HEK293T (cell line): Measurements from ENCODE around the gene CALR3.

ENCODE experiments used
- CTCF ChIA-PET: fragments of 350-600 bp; formaldehyde crosslinking; extraction: SDS; loops from one replicate; lab custom pipeline; 2021; ENCODE audit warnings: antibody characterized with exemption, inconsistent platforms; lab: Yijun Ruan, JAX
- POLR2A ChIA-PET: fragments of 350-600 bp; formaldehyde crosslinking; extraction: SDS; loops from one replicate; lab custom pipeline; 2020; ENCODE audit warnings: antibody characterized with exemption, inconsistent platforms; lab: Yijun Ruan, JAX
- DNase-seq: peaks from one replicate; pipeline ENCODE4 v3.0.0; 2012; ENCODE audit warnings: mixed read lengths; ENCODE audit errors: extremely low spot score
- ARNT ChIP-seq: fragments of 450-650 bp; IDR thresholded peaks from 2 replicates; pipeline ENCODE4 v1.6.1; 2017; ENCODE audit warnings: mild to moderate bottlenecking
- BHLHE40 ChIP-seq: fragments of 450-650 bp; IDR thresholded peaks from 2 replicates; pipeline ENCODE4 v1.6.1; 2016; ENCODE audit warnings: mild to moderate bottlenecking, moderate library complexity, borderline replicate concordance
- CTBP1 ChIP-seq: fragments of 450-650 bp; IDR thresholded peaks from 2 replicates; pipeline ENCODE4 v1.6.1; 2016; ENCODE audit warnings: borderline replicate concordance
- ELF4 ChIP-seq: fragments of 450-650 bp; IDR thresholded peaks from 2 replicates; pipeline ENCODE4 v1.6.1; 2017; ENCODE audit warnings: antibody characterized with exemption
- FOXA1 ChIP-seq: fragments of 450-650 bp; IDR thresholded peaks from 2 replicates; pipeline ENCODE4 v1.6.1; 2016; ENCODE audit warnings: mild to moderate bottlenecking
- FOXK2 ChIP-seq: fragments of 450-650 bp; IDR thresholded peaks from 2 replicates; pipeline ENCODE4 v1.6.1; 2016; ENCODE audit warnings: mild to moderate bottlenecking
- FOXM1 ChIP-seq: fragments of 450-650 bp; IDR thresholded peaks from 2 replicates; pipeline ENCODE4 v1.6.1; 2017; ENCODE audit warnings: mild to moderate bottlenecking, borderline replicate concordance
- HDGF ChIP-seq: fragments of 450-650 bp; IDR thresholded peaks from 2 replicates; pipeline ENCODE4 v1.6.1; 2017; ENCODE audit warnings: antibody characterized with exemption, borderline replicate concordance
- L3MBTL2 ChIP-seq: fragments of 450-650 bp; conservative IDR thresholded peaks from 2 replicates; pipeline ENCODE4 v1.6.1; 2016; ENCODE audit warnings: mild to moderate bottlenecking
- LEF1 ChIP-seq: fragments of 450-650 bp; IDR thresholded peaks from 2 replicates; pipeline ENCODE4 v1.6.1; 2017; ENCODE audit warnings: mild to moderate bottlenecking, borderline replicate concordance
- NFRKB ChIP-seq: fragments of 450-650 bp; IDR thresholded peaks from 2 replicates; pipeline ENCODE4 v1.6.1; 2016; ENCODE audit warnings: mild to moderate bottlenecking, moderate library complexity
- PKNOX1 ChIP-seq: fragments of 450-650 bp; IDR thresholded peaks from 2 replicates; pipeline ENCODE4 v1.6.1; 2016
- SP1 ChIP-seq: fragments of 450-650 bp; IDR thresholded peaks from 2 replicates; pipeline ENCODE4 v1.6.1; 2017
- SUZ12 ChIP-seq: fragments of 450-650 bp; IDR thresholded peaks from 2 replicates; pipeline ENCODE4 v1.6.1; 2016; ENCODE audit warnings: mild to moderate bottlenecking
- TARDBP ChIP-seq: fragments of 450-650 bp; IDR thresholded peaks from 2 replicates; pipeline ENCODE4 v1.6.1; 2016
- ZNF384 ChIP-seq: fragments of 450-650 bp; IDR thresholded peaks from 2 replicates; pipeline ENCODE4 v1.6.1; 2016

The CALR3 gene

DNA sequence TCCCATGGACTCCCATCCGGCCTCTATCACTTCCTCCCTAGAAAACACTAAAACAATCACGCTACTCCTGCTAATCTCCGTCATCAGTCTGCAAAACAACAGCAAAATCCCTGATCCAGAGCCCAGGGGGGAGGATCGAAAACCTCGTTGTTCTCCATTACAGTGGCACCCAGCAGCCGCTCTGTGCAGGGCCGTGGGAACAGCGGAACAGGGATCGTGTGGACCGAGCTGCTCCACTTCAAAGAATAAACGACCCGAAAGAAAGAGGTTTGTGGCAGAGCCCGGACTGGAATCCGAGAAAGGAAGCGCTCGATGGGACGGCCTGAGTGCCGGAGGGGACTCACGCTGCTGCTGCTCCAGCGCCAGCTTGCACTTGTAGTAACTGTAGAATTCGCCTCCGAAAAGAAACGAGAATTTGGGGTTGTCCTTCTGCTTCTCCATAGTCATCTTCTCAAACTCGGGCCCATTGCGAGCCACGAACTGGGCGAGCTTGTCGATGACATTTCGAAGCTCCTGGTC is 45.6 kb upstream of the CALR3 start:
- DNase-seq: no peak
- ChIA-PET POLR2A (interaction anchor here (0.6 to 1.0 kb wide), 5 partner anchors 9 to 86 kb away, joined by 3 read pairs; partner anchors contain the start of gene MED26), CTCF (interaction anchor here (0.5 kb wide), 1 partner anchor 259 kb away, joined by 4 read pairs; no protein-coding TSS in a partner anchor)
- TF ChIP-seq ELF4 (no peak), NFRKB (no peak), TARDBP (no peak), SUZ12 (no peak)

- ChIA-PET POLR2A (no interaction called here), CTCF (no interaction called here)
- TF ChIP-seq BHLHE40: no peak
- no peak for TF ChIP-seq ZNF384
- no peak for TF ChIP-seq FOXA1
- TF ChIP-seq SUZ12: no peak
- no peak for TF ChIP-seq FOXM1
- TF ChIP-seq PKNOX1: no peak
- no peak for TF ChIP-seq NFRKB
- TF ChIP-seq LEF1: no peak
- TF ChIP-seq FOXK2: no peak
- no peak for TF ChIP-seq CTBP1
- TF ChIP-seq TARDBP: no peak
- no peak for TF ChIP-seq L3MBTL2
These were observed 45.0 kb upstream of the CALR3 start for GRCh38 chr19:16540948-16541347.

GRCh38 chr19:16537111-16537510 is 41.1 kb upstream of the CALR3 start:
- DNase-seq: no peak
- ChIA-PET CTCF (no interaction called here), POLR2A (no interaction called here)
- no peak for TF ChIP-seq CTBP1
- TF ChIP-seq BHLHE40: no peak
- TF ChIP-seq HDGF: no peak
- no peak for TF ChIP-seq ELF4
- no peak for TF ChIP-seq FOXM1
- no peak for TF ChIP-seq TARDBP
- TF ChIP-seq SUZ12: no peak
- TF ChIP-seq PKNOX1: no peak
- TF ChIP-seq FOXK2: no peak
- TF ChIP-seq ZNF384: no peak
- no peak for TF ChIP-seq SP1
- no peak for TF ChIP-seq L3MBTL2
- TF ChIP-seq NFRKB: no peak
- TF ChIP-seq LEF1: no peak
- no peak for TF ChIP-seq ARNT
- TF ChIP-seq FOXA1: no peak

More at GRCh38 chr19:16540948-16541347, 45.0 kb upstream of the CALR3 start:
- no peak for DNase-seq

GRCh38 chr19:16536130-16536529 is 40.2 kb upstream of the CALR3 start:
- no peak for TF ChIP-seq NFRKB
- TF ChIP-seq ARNT: no peak
- TF ChIP-seq FOXK2: no peak
- no peak for TF ChIP-seq PKNOX1
- no peak for TF ChIP-seq BHLHE40
- no peak for TF ChIP-seq SP1
- TF ChIP-seq HDGF: no peak
- no peak for TF ChIP-seq FOXM1
- no peak for TF ChIP-seq L3MBTL2
- no peak for TF ChIP-seq LEF1
- POLR2A ChIA-PET: no interaction called here

DNA sequence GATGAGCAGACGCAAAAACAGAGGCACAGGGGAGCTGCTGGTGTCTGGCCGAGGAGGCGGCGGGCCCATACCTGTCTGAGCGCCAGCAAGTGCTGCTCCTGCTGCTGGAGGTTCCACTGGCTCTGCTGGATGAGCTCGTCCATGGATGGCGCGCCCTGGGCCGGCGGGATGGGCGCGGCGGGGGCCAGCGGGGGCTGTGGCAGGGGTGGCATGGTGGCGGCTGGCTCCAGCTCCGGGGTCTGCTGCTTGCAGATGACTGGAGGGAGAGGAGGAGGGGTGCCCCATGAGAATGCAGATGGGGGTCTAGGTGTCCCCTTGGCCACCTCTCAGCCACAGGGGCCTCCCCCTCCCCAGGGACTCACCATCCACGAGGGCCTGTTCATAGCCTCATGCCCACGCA is 39.4 kb upstream of the CALR3 start:
- POLR2A ChIA-PET: no interaction called here
- no peak for TF ChIP-seq ZNF384
- TF ChIP-seq FOXM1: no peak
- no peak for DNase-seq
- CTCF ChIA-PET: no interaction called here

More at GRCh38 chr19:16536130-16536529, 40.2 kb upstream of the CALR3 start:
- DNase-seq: no peak
- CTCF ChIA-PET: no interaction called here

- ChIA-PET POLR2A (interaction anchor here (1.3 kb wide), 1 partner anchor 9 kb away, joined by 3 read pairs; no protein-coding TSS in a partner anchor), CTCF (no interaction called here)
- TF ChIP-seq CTBP1 (no peak), BHLHE40 (no peak), ZNF384 (no peak)
- no peak for DNase-seq
These were observed 36.7 kb upstream of the CALR3 start for GRCh38 chr19:16532440-16533234.
